HCT116 (cell line): ENCODE data around the gene MAPK10. TPM values are rescaled to one million over a fixed set of nuclear protein-coding genes. Genes with fewer than 3 reads are reported as not detected.

Source experiments
- ATAC-seq: fragments of 200-7000 bp; cut with Tn5 transposase; 2 replicates; pipeline ENCODE4 v1.9.1; 2020; ENCODE audit warnings: mild to moderate bottlenecking, moderate library complexity
- BruUV-seq: library from RNA; stranded (reverse); fragments of 400-500 nt; replicated peaks from 2 replicates; lab custom pipeline; 2021; lab: Mats Ljungman, UMichigan
- CTCF ChIA-PET: fragments of 300-600 bp; sonication (Branson Sonifier 250); formaldehyde crosslinking; loops from one replicate; lab custom pipeline; 2021; ENCODE audit warnings: antibody characterized with exemption; lab: Charles Lee
- POLR2A ChIA-PET: fragments of 300-600, 350-600 bp; sonication (Branson Sonifier 250); formaldehyde crosslinking; loops from one replicate; lab custom pipeline; 2021; ENCODE audit warnings: antibody characterized with exemption; lab: Charles Lee
- RAD21 ChIA-PET, 2 experiments: fragments of 300-600 bp; sonication (Branson Sonifier 250); formaldehyde crosslinking; loops; one replicate each; lab custom pipeline; 2023; ENCODE audit warnings: low total read pairs in 2 of 2; ENCODE audit not compliant: uncharacterized antibody in 2 of 2, unreplicated experiment in 2 of 2, low non-redundant PET in 1 of 2; lab: Charles Lee
- DNase-seq: peaks from one replicate; pipeline ENCODE4 v3.0.0-alpha.2; 2010; ENCODE audit warnings: low read depth, low spot score
- H2AFZ ChIP-seq: fragments of 200-600 bp; shearing (Covaris generic), sonication (generic); 2 replicates; pipeline ENCODE4 v1.6.1; 2017; ENCODE audit warnings: low read depth, mixed run types, mixed read lengths, antibody characterized with exemption, low read length; ENCODE audit not compliant: poor library complexity, severe bottlenecking
- H3K27ac ChIP-seq: 2 replicates; pipeline ENCODE4 v1.5.1; 2012; ENCODE audit warnings: low read depth, low read length
- H3K27me3 ChIP-seq: fragments of 200-600 bp; sonication (generic); 2 replicates; pipeline ENCODE4 v1.6.1; 2016; ENCODE audit warnings: mixed run types, low read length, mixed read lengths; ENCODE audit not compliant: insufficient read depth
- H3K36me3 ChIP-seq, 2 experiments: fragments of 200-500 bp in 1 of 2; fragments of 200-600 bp in 1 of 2; sonication (Bioruptor generic) in 1 of 2; sonication (generic) in 1 of 2; 2 replicates each; pipeline versions ENCODE4 v1.5.1 to v1.6.1; 2014 to 2016; ENCODE audit warnings: low read length in 2 of 2, inconsistent platforms in 1 of 2, mixed read lengths in 1 of 2, mixed run types in 1 of 2; ENCODE audit not compliant: insufficient read depth in 2 of 2, control insufficient read depth in 1 of 2
- H3K4me1 ChIP-seq, 2 experiments: fragments of 200-600 bp in 1 of 2; sonication (generic) in 1 of 2; 2 replicates each; pipeline versions ENCODE4 v1.5.1 to v1.6.1; 2012 to 2017; ENCODE audit warnings: low read length in 2 of 2, inconsistent platforms in 1 of 2, mild to moderate bottlenecking in 1 of 2, mixed read lengths in 1 of 2, mixed run types in 1 of 2, moderate library complexity in 1 of 2; ENCODE audit not compliant: insufficient read depth in 2 of 2, control insufficient read depth in 1 of 2
- H3K4me2 ChIP-seq: fragments of 200-600 bp; sonication (generic); 2 replicates; pipeline ENCODE4 v1.6.1; 2017; ENCODE audit warnings: mixed run types, low read length, mixed read lengths
- H3K4me3 ChIP-seq, 2 experiments: fragments of 200-600 bp in 1 of 2; sonication (generic) in 1 of 2; replicated peaks in 1 of 2; 2 replicates each; pipeline ENCODE4 v1.5.1; 2011 to 2016; ENCODE audit warnings: low read length in 2 of 2, control low read depth in 1 of 2, low read depth in 1 of 2, mild to moderate bottlenecking in 1 of 2, mixed read lengths in 1 of 2, mixed run types in 1 of 2
- H3K79me2 ChIP-seq: fragments of 200-600 bp; sonication (generic); 2 replicates; pipeline ENCODE4 v1.6.1; 2017; ENCODE audit warnings: mild to moderate bottlenecking, mixed run types, low read length, moderate library complexity, mixed read lengths; ENCODE audit not compliant: insufficient read depth
- H3K9ac ChIP-seq: fragments of 200-600 bp; sonication (generic); 2 replicates; pipeline ENCODE4 v1.6.1; 2016; ENCODE audit warnings: low read length, mixed read lengths
- H3K9me2 ChIP-seq: fragments of 200-600 bp; sonication (generic), shearing (Covaris generic); 2 replicates; pipeline ENCODE4 v1.6.1; 2017; ENCODE audit warnings: mixed run types, mild to moderate bottlenecking, moderate library complexity; ENCODE audit not compliant: insufficient read depth
- H3K9me3 ChIP-seq, 2 experiments: fragments of 200-500 bp in 1 of 2; fragments of 200-600 bp in 1 of 2; sonication (Bioruptor generic) in 1 of 2; sonication (generic) in 1 of 2; 2 replicates each; pipeline ENCODE4 v1.6.1; 2014 to 2017; ENCODE audit warnings: low read length in 2 of 2, mixed read lengths in 2 of 2, inconsistent platforms in 1 of 2, low read depth in 1 of 2, mild to moderate bottlenecking in 1 of 2, mixed run types in 1 of 2, moderate library complexity in 1 of 2; ENCODE audit not compliant: control insufficient read depth in 1 of 2, insufficient read depth in 1 of 2
- H4K20me1 ChIP-seq: fragments of 200-600 bp; sonication (generic), shearing (Covaris generic); 2 replicates; pipeline ENCODE4 v1.6.1; 2017; ENCODE audit warnings: mixed run types, mild to moderate bottlenecking, moderate library complexity; ENCODE audit not compliant: insufficient read depth
- CBX3 ChIP-seq: IDR thresholded peaks from 2 replicates; pipeline ENCODE4 v1.6.1; 2012; ENCODE audit warnings: low read depth
- EGR1 ChIP-seq: IDR thresholded peaks from 2 replicates; pipeline ENCODE4 v1.6.1; 2012; ENCODE audit warnings: low read depth
- EZH2 ChIP-seq: fragments of 200-600 bp; sonication (generic); IDR thresholded peaks from 2 replicates; pipeline ENCODE4 v1.6.1; 2017; ENCODE audit warnings: antibody characterized with exemption, mixed run types
- EZH2phosphoT487 ChIP-seq: fragments of 200-600 bp; IDR thresholded peaks from 2 replicates; pipeline ENCODE4 v1.6.1; 2018; ENCODE audit warnings: antibody characterized with exemption, borderline replicate concordance
- JUND ChIP-seq: IDR thresholded peaks from 2 replicates; pipeline ENCODE4 v1.6.1; 2012
- POLR2A ChIP-seq: IDR thresholded peaks from 2 replicates; pipeline ENCODE4 v1.7.0; 2011; ENCODE audit warnings: borderline replicate concordance; ENCODE audit not compliant: insufficient read depth, insufficient read length; ENCODE audit errors: extremely low read depth
- POLR2AphosphoS5 ChIP-seq: IDR thresholded peaks from 2 replicates; pipeline ENCODE4 v1.6.1; 2011; ENCODE audit warnings: mild to moderate bottlenecking, low read depth, low read length, moderate library complexity
- SP1 ChIP-seq: IDR thresholded peaks from 2 replicates; pipeline ENCODE4 v1.6.1; 2012; ENCODE audit warnings: low read depth
- YY1 ChIP-seq: IDR thresholded peaks from 2 replicates; pipeline ENCODE4 v1.6.1; 2011; ENCODE audit warnings: low read length, low read depth, moderate library complexity, mild to moderate bottlenecking; ENCODE audit not compliant: insufficient replicate concordance; ENCODE audit errors: extremely low read depth
- ZBTB33 ChIP-seq: IDR thresholded peaks from 2 replicates; pipeline ENCODE4 v1.6.1; 2011; ENCODE audit warnings: mild to moderate bottlenecking, low read length, moderate library complexity; ENCODE audit not compliant: insufficient replicate concordance; ENCODE audit errors: extremely low read depth
- ZNF274 ChIP-seq: fragments of 200-500 bp; sonication (Bioruptor generic); IDR thresholded peaks from 2 replicates; pipeline ENCODE4 v1.6.1; 2014; ENCODE audit warnings: mild to moderate bottlenecking, low read depth, low read length, inconsistent platforms
- intact Hi-C: fragments of 100-400 bp; cut with micrococcal nuclease; formaldehyde crosslinking; loops from 2 replicates; pipeline ENCODE4 v1.10.0; 2022
- total RNA-seq: library from RNA; stranded (reverse); gene quantifications from one replicate; pipeline ENCODE4 v1.2.1, GENCODE V29; 2021; ENCODE audit not compliant: unreplicated experiment
- TF ChIP-seq, protein P1 (sequence below): IDR thresholded peaks from 2 replicates; pipeline ENCODE4 v1.6.1; 2012

Gene MAPK10
- total RNA-seq, 1 experiment from 2014 or later: 0.52 TPM

GRCh38 chr4:86038037-86038436 is 321.8 kb downstream of the MAPK10 start:
- peaks cover 0 to 3% of the 10 kb centered on the region in 2 experiments; a peak in 1 of 4 replicates for H3K4me1 ChIP-seq
- TF ChIP-seq EZH2phosphoT487 (no peak), POLR2AphosphoS5 (no peak), EGR1 (no peak), JUND (no peak), EZH2 (no peak), ZBTB33 (no peak), ZNF274 (no peak), POLR2A (no peak), SP1 (no peak), YY1 (no peak), CBX3 (no peak)
- TF ChIP-seq, protein P1, sequence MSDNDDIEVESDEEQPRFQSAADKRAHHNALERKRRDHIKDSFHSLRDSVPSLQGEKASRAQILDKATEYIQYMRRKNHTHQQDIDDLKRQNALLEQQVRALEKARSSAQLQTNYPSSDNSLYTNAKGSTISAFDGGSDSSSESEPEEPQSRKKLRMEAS: no peak
- no peak overlapping the region for H3K4me2 ChIP-seq
- no peak overlapping the region for H3K27ac ChIP-seq
- ChIA-PET CTCF (no interaction called here), RAD21 (no interaction called here), POLR2A (no interaction called here)
- no peaks in the 10 kb centered on the region for H3K79me2 ChIP-seq
- no peak overlapping the region for H3K4me3 ChIP-seq
- no peaks in the 10 kb centered on the region for H3K9me2 ChIP-seq
- no peaks in the 10 kb centered on the region for H4K20me1 ChIP-seq
- H3K36me3 ChIP-seq: no peaks in the 10 kb centered on the region
- H2AFZ ChIP-seq: no peak overlapping the region
- H3K27me3 ChIP-seq: no peaks in the 10 kb centered on the region
- H3K9ac ChIP-seq: no peak overlapping the region
- no peaks in the 10 kb centered on the region for H3K9me3 ChIP-seq
- no peak for DNase-seq
- intact Hi-C loops: no loop called here
- no peak for ATAC-seq
- BruUV-seq: no TSS peak
